Prostate gland (tissue), 2 donors: Measurements from ENCODE around the gene HIVEP3.

ENCODE experiments used
- CTCF ChIP-seq, 4 experiments: fragments of 200-600 bp in 2 of 4; fragments of 450-650 bp in 2 of 4; sonication (generic) in 2 of 4; IDR thresholded peaks; 1 replicate in 3 of 4; 2 replicates in 1 of 4; pipeline ENCODE4 v1.5.1; 2016 to 2019; ENCODE audit warnings: antibody characterized with exemption in 4 of 4, mild to moderate bottlenecking in 2 of 4, moderate library complexity in 2 of 4
- POLR2A ChIP-seq: fragments of 450-650 bp; IDR thresholded peaks from one replicate; pipeline ENCODE4 v1.6.1; 2016; ENCODE audit warnings: antibody characterized with exemption, mild to moderate bottlenecking
- POLR2AphosphoS5 ChIP-seq: sonication (generic); formaldehyde crosslinking; IDR thresholded peaks from one replicate; pipeline ENCODE4 v1.6.1; 2017; ENCODE audit warnings: antibody characterized with exemption

- TF ChIP-seq CTCF (IDR thresholded peaks at IDR 0.05) (no peak), POLR2A (no peak), POLR2AphosphoS5 (no peak)
These were observed 308.4 kb downstream of the HIVEP3 start for GRCh38 chr1:41610361-41610760.
